NCI-H1417 (cell line): ENCODE results near the gene BAIAP2L1.

Experiments used
- DNase-seq, 3 experiments: peaks; one replicate each; lab custom pipeline; 2025; lab: John Stamatoyannopoulos, UW

BAIAP2L1 gene

DNA sequence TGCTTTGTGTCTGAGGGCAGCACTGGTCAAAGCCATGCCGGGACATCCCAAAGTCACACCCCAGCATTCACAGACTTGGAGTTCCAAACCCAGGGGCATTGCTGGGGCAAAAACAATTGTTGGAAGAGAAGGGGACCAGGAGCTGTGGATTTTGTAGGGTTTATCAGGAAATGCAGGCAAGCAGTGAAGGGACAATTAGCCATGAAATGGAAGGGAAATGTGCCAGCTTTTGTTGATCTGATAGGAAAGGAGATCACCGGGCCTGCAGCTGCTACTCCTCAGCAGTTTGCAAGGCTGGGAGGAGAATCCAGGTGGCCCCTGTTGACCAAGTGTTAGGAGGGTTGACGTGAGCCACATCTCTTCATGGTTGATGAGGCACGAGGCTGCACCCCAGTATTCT, 122.0 kb downstream of the BAIAP2L1 start:
- DNase-seq, result no peak

DNA sequence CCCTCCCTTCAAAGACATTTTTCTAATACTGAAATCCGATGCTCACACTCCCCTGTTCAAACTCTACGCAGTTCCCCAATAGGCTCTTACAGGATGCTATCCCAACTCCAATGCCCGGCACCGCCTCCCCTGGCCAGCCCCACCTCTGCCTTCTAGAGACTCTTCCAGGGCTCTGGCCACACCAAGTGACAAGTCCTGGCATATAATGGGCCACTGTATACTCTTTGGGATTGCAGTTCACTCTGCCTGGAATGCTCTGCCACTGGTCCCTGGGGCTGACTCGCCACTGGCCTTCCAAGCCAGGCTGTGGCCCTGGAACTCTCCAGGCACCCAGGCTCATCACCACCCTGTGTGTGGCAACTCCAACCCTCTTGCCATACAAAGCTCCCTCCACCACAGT, 122.5 kb downstream of the BAIAP2L1 start:
- no peak for DNase-seq

DNA sequence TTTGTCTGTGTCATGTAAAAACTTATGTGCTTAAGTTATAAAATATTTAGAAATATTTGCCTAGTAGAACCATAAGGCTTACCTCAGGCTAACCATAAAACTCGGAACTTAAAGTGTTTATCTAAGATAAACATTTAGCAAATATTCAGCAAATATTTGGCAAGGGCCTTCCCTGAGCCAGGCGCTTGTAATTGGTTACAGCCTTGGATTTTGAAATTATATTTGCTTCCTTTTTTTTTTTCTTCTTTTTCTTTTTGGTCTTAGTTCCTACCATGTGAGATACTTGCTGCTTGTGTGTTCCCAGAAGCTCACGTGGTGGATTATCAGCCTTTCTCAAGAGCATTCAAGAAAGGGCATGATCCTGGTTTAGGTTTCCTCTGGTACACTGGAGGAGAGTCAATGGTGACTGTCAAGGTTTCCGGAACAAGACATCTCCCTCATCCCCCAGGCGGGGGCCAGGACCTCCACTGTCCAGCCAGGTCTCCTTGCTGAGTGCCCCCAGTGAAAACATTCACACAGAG, 124.6 kb downstream of the BAIAP2L1 start:
- DNase-seq, result no peak

DNA sequence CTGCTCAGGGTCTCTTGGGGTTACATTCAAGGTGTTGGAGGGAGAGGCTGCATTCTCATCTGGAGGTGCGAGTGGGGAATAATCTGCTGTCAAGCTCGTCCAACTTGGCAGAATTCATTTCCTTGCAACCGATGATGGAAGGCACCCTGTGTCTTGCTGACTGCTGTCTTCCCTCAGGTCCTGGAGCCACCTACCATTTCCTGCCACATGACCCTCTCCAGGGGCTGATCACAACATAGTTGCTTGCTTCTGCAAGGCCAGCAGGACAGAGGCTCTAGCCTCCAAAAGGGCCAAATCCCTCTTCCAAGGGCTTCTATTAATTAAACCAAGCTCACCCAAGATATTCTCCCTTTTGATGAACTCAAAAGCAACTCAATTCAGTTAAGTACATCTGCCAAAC, 133.6 kb downstream of the BAIAP2L1 start:
- no peak for DNase-seq

DNA sequence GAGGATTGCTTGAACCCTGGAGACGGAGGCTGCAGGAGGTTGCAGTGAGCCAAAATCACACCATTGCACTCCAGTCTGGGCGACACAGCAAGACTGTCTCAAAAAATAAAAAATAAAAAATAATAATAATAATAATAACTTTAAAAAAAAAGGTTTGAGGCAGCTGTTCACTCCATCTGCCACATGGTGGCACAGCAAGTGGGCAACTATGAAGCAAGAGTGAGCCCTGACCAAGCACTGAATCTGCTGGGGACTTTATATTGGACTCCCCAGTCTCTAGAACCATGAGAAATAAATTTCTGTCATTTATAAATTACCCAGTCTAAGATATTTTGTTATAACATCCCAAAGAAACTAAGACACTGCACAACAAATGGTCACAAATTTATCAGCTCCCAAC, 134.1 kb downstream of the BAIAP2L1 start:
- no peak for DNase-seq

DNA sequence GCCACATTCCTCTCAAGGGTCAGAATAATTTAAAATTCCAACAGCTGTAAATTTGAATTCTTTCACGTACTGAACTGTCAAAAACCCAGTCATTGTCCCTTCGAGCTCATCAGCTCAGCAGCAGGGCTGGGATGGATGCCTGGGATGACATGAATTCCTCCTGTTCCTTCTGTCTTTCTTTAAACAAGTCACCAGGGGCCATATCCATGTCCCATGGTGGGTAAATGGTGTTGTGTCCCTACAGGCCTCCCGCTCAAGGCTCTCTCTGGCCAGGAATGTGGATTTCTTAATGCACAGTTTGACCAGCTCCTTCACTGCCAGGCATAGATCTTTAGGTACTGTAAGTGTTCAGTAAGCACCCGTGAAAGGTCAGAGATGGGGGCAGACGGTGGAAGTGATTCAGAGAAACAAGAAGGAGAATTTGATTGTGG, 135.0 kb downstream of the BAIAP2L1 start:
- DNase-seq, result no peak

DNA sequence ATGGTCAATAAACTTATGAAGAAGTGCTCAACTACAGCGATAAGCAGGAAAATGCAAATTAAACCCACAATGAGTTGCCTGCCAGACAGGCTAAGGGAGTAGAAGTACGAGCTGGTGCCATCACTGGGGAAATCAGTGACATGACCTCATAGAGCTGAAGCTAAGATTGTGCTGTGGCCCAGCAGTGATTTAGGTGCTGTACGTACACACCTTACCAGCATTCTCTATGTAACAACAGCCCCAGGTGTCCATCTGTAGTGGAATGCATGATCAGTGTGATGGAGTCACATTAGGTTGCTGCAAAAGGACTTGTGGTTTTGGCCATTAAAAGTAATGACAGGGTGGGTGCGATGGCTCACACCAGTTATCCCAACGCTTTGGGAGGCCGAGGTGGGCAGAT, 143.2 kb downstream of the BAIAP2L1 start:
- DNase-seq, result no peak

DNA sequence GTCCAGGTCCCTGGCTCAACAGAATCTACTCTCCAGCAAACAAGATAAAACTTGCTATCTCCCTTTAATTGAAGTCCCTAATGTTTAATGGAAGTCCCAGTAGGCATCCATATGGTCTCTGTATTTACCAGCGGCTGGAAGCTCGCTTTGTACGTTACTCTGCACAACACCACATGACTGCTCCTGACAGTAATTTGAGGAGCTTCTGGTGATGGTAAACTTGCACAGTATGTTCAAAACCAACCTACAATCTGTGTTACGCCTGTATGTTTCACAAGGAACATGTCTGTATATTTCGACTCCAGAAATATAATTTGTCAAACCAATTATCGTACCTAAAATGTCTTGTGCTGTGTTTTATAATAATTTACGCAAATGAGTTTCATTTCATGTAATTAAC, 144.5 kb downstream of the BAIAP2L1 start:
- DNase-seq, result no peak

DNA sequence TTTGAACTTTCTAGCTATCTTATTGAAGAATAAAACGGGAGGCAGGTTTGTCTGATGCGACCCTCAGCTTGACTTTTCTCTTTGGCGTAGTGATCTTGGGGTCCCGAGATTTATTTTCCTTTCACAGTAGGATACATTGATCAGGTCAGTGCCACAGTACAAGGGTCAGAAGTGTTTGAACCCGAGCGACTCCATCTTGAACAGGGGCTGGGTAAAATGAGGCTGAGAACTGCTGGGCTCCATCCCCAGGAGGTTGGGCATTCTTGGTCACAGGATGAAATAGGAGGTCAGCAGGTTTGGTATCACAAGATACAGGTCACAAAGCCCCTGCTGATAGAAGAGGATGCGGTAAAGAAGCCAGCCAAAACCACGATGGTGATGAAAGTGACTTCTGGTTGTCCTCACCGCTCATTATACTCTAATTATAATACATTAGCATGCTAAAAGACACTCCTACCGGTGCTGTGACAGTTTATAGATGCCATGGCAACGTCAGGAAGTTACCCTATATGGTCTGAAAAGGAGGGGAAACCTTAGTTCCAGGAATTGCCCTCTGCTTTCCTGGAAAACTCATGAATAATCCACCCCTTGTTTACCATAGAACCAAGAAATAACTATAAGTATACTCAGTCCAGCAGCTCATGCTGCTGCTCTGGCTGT, 145.8 kb downstream of the BAIAP2L1 start:
- DNase-seq, result no peak

DNA sequence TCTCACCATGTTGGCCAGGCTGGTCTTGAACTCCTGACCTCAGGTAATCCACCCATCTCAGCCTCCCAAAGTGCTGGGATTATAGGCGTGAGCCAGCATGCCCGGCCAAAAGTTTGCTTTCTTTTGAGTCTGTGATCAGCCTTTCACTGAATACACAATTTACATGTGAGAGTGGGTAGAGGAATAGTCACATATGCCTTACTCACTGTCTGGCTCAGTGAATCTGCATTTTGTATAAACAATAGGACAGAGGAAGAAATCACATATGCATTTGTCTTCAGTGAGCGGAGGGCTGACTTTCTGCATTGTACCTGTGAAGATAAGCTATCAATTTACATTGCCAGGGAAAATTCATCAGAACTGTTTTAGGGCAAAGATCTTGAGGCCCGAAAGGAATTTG, 146.4 kb downstream of the BAIAP2L1 start:
- no peak for DNase-seq

DNA sequence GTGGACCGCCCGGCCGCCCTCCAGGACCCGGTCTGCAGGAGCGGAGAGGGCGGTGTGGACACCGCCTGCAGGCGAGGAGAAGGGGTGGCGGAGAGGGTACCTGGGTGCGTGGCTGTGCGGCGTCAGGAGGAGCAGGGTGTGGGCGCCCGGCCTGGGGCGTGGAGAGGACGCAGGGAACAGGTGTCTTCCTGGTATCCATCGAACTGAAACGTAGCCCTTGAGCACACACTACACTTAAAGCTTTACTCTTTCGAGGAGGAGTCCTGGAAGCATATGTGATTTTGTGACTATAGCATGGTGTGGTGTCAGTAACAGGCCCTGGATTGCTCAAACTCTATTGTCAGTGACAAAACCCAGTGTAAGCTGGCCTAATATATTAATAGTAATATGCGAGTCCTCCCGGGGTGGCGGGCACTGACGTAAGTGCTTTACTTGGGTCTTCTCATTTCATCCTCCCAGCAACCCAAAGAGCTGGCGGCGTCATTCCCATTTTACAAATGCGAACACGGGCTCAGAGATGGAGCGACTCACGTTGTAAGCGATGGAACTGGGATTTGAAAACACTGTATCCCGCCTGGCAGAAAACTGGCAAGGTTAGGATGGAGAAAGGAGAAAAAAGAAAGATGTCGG, 148.3 kb downstream of the BAIAP2L1 start:
- no peak for DNase-seq

DNA sequence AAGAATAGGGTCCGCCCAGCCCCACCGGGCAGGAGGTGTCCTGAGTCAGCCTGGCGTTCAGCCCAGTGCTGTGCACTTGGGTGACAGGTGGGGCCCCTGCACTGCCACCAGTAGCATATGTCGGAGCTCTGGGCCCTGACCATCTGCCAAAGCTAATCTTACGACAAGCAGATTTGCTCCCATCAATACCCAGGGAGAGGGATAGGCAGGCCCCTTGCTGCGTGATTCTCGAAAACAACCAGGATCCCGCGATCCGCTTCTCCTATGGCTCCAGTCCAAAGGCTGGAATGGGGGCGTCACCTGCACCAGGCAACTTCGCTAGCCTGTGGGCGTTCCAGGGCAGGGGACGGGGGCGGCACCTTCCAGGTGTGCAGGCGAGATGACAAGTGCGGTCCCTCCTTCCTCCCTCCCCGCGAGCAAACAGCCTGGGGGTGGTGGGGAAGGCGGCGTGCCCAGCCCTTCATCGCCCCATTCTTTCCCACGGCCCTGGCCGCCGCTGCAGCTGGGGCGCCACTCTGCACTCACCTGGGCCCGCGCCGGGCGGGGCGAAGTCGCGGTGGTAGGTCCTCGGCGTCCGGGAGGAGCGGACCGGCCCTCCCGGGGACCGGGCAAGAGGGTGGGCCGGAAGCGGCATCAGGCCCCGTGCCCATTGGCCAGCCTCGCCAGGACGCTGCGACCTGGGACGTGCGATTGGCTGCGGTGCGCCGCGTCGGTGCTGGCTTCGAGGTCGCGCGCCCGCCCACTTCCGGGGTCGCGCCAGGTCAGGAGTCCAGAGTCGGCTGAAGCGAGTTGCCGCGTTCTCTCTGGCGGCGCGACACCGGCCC, 149.1 kb downstream of the BAIAP2L1 start, which contains the start of gene TECPR1:
TSS of gene TECPR1 (minus strand) at position 632 of the 824 bp plus-strand sequence. CDS start 6,086 bp downstream, outside the sequence.
- DNase-seq, result peak; percentile 92 to 95 (median 93)

DNA sequence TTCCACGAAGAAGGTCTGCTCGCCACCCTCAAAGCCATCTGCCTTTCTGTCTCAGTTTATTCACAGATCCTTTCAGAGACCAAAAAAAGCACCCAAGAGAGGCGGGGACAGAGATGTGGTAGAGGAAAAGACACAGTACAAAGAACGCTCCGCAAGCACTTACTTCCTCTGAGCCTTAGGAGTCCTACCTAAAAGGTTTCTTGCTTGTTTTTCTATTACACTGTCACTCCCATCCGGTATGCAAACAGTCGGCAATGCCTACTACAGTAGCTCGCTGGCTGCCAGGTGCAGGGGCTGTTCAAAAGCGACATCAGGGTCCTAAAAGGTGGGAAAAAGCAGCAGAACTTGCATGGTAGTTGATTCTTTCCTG, 149.7 kb downstream of the BAIAP2L1 start:
- DNase-seq, result peak in 1 of 3 experiments; percentile 45

DNA sequence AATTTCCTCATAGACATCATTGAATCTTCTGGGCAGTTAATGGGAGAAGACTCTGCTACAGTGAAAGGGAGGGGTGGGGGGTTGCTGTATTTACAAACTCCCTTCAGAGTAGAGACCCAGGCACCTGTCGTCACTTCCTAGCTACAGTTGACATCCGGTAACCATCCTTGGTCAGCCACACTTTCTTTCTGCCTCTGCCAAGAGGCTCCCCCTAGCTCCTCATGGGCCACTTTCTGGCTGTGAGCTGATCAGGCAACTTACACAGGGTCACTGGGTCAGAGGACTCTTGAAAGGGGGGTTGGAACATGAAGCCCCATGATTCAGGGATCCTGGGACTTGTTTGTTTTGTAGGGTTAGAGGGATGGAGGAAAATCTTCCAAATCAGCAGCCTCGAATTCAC, 150.1 kb downstream of the BAIAP2L1 start:
- peak in 2 of 3 experiments; percentile 40 to 50 for DNase-seq

DNA sequence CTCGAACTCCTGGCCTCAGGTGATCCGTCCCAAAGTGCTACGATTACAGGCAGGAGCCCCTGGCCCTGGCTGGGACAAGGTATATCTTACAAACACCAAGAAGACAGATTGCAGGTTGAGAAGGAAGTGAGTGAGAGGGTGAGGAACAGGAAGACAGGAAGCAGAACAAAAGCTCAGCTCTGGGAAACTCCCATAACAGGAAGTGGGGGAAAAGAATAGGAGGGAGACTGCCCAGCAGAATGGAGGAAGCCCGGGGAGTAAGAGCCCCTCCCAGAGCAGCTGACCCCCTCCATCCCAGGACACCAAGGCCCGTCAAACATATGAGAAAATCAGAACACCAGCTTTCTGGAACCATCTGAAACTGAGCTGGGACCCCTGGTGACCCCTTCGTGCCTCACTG, 151.8 kb downstream of the BAIAP2L1 start:
- no peak for DNase-seq

DNA sequence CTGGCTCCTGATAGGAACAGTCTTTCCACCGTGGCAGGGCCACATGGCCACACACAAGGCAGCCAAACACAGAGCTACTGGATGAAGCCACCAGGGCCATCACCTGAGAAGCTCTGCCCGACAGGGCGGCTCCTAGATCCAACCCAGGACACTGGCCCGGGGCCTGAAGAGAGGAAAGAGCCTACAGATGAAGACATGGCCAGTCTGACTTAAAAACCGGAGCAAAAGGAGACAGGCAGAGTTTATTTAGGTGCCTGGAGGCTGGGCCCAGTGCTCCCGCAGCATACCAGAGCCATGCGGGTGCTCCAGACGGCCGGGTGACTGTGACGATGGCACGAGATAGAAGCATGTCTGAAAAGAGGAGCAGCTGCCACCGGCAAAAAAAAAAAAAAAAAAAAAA, 152.7 kb downstream of the BAIAP2L1 start:
- DNase-seq, result no peak

DNA sequence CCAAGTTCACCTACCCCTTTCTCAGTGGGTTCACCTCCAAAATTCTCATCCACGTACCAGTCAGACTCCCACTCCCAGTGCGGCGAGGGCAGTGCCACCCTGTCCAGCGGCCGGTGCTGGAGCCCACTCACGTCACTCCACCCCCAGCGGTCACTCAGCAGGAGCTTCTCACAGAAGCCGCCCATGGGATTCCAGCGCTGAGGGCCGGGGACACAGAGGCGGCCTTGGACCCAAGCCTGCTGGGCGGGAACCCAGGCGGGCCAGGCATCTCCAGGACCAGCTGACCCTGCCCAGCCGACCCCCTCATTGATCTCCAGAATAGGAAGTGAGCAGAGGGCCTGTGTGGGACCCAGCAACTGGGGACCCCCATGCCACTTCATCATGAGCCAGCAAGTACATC, 156.0 kb downstream of the BAIAP2L1 start:
- DNase-seq, result no peak

DNA sequence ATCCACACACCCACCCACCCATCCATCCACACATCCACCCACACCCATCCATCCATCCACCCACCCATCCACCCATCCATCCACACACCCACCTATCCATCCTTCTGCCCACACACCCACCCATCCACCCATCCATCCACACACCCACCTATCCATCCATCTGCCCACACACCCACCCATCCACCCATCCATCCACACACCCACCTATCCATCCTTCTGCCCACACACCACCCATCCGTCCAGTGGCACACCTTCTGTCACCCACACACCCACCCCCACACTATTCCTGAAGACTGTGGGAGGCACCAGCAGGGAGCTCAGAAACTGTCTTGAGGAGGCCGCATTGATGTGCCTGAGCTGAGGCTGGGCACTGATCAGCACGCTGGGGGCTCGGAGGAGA, 158.0 kb downstream of the BAIAP2L1 start:
- no peak for DNase-seq

DNA sequence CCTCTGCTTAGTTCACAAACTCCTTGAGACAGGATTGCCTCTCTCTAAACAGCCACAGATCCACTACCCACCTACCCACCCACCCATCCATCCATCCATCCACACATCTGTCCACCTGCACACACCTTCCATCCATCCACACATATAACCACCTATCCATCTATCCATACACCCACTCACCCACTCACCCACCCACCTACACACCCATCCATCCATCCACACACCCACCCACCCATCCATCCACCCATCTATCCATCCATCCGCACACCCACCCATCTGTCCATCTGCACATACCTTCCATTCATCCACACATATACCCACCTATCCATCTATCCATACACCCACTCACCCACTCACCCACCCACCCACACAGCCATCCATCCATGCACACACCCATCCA, 158.5 kb downstream of the BAIAP2L1 start:
- DNase-seq, result no peak

DNA sequence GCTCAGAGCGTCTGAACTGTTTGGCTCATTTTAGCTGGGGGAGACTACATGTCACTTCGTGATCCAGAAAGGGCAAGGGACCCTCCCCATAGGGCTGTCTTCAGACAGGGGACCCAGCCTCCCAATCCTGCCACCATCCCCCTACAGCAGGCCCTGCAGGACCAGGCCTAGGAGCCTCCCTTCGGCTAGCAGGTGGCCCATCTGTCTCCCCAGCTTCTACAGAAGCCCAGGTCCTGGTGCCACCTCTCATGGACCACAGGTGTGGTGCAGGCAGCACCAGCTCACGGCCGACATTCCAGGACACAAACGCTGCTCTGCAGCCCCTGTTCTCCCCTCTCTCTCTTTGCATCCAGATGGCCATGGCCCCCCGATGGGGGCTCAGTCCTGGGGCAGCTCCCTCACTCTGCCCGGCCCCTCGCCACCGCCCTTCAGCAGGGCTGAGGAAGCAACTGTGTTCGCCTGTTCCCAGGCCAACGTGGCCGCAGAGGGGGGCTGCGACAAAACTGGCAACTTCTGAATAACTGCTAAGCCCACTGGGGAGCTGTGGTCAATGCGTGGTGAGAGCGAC, 159.1 kb downstream of the BAIAP2L1 start:
- DNase-seq, result no peak
